Lower leg skin (tissue), 4 donors: Measurements from ENCODE around the gene FOXL3. TPM values are rescaled to one million over a fixed set of nuclear protein-coding genes. Genes with fewer than 3 reads are reported as not detected.

ENCODE experiments used
- DNase-seq, 2 donors: peaks; one replicate each; pipeline ENCODE4 v3.0.0-alpha.2; 2019; ENCODE audit warnings: low spot score in 2 of 2
- H3K4me3 ChIP-seq: fragments of 200-600 bp; sonication (generic); 2 replicates; pipeline ENCODE4 v1.5.1; 2017; ENCODE audit warnings: mild to moderate bottlenecking, low read depth; ENCODE audit not compliant: poor library complexity, severe bottlenecking
- CTCF ChIP-seq, 3 donors: fragments of 450-650 bp; IDR thresholded peaks; one replicate each; pipeline ENCODE4 v1.5.1; 2016; ENCODE audit warnings: antibody characterized with exemption in 3 of 3, mild to moderate bottlenecking in 3 of 3, moderate library complexity in 2 of 3
- POLR2A ChIP-seq, 2 donors: fragments of 450-650 bp; IDR thresholded peaks; one replicate each; pipeline ENCODE4 v1.6.1; 2016 to 2017; ENCODE audit warnings: antibody characterized with exemption in 2 of 2, mild to moderate bottlenecking in 1 of 2, moderate library complexity in 1 of 2
- WGBS, 2 donors: methylation state at CpG; one replicate each; pipeline ENCODE4 v1.1.5; 2018; 5-methylcytosine and 5-hydroxymethylcytosine counted together
- intact Hi-C: fragments of 100-400 bp; cut with DNase I; formaldehyde crosslinking; loops from one replicate; pipeline ENCODE4 v1.15.0; 2023; ENCODE audit warnings: low total_unique reads
- total RNA-seq, 4 donors: library from RNA; depleted of rRNA; stranded (reverse); fragments of >200 nt; gene quantifications; one replicate each; pipeline ENCODE4 v1.1.0, GENCODE V29; 2016

FOXL3 gene
- total RNA-seq, 4 donors from 2014 or later: not detected

- no peak overlapping the region for H3K4me3 ChIP-seq
- DNase-seq: no peak
- TF ChIP-seq CTCF (IDR thresholded peaks at IDR 0.05) (no peak), POLR2A (IDR thresholded peaks at IDR 0.05) (no peak)
- intact Hi-C loops: loop anchor here (10.0 kb wide), 1 partner anchor 547 kb away; the partner anchor contains the start of gene GET4
- 93 to 94% methylated on average over 23 to 27 of the region's 29 CpGs for WGBS, 2 donors
Observed at GRCh38 chr7:327233-327931, 37.4 kb downstream of the FOXL3 start.

- TF ChIP-seq POLR2A (IDR thresholded peaks at IDR 0.05): no peak
- TF ChIP-seq CTCF (IDR thresholded peaks at IDR 0.05): no peak
- 89 to 91% methylated on average over 22 of the region's 22 CpGs for WGBS, 2 donors
Observed at GRCh38 chr7:327991-328702, 38.2 kb downstream of the FOXL3 start.

GRCh38 chr7:329691-330281 is 39.8 kb downstream of the FOXL3 start:
- H3K4me3 ChIP-seq: no peak overlapping the region
- TF ChIP-seq POLR2A (IDR thresholded peaks at IDR 0.05) (no peak), CTCF (IDR thresholded peaks at IDR 0.05) (no peak)
- 82 to 85% methylated on average over 18 of the region's 18 CpGs for whole genome bisulfite sequencing, 2 donors
- DNase-seq: no peak
- intact Hi-C loops: loop anchor here (10.0 kb wide), 1 partner anchor 545 kb away; the partner anchor contains the start of gene GET4

More at GRCh38 chr7:327991-328702, 38.2 kb downstream of the FOXL3 start:
- intact Hi-C loops: loop anchor here (10.0 kb wide), 1 partner anchor 547 kb away; the partner anchor contains the start of gene GET4
- no peak overlapping the region for H3K4me3 ChIP-seq
- no peak for DNase-seq

- intact Hi-C loops: no loop called here
- no peak for TF ChIP-seq CTCF (IDR thresholded peaks at IDR 0.05)
- no peak for TF ChIP-seq POLR2A (IDR thresholded peaks at IDR 0.05)
- no peak for DNase-seq
- 79 to 83% methylated on average over 16 of the region's 16 CpGs for WGBS, 2 donors
- H3K4me3 ChIP-seq: no peak overlapping the region
Observed at GRCh38 chr7:330511-331230, 40.7 kb downstream of the FOXL3 start.

GRCh38 chr7:332020-332517 is 42.1 kb downstream of the FOXL3 start:
- DNase-seq: no peak
- no peak overlapping the region for H3K4me3 ChIP-seq
- WGBS, 2 donors: 56 to 66% methylated on average over 20 of the region's 23 CpGs
- TF ChIP-seq POLR2A (IDR thresholded peaks at IDR 0.05) (no peak), CTCF (IDR thresholded peaks at IDR 0.05) (no peak)
- intact Hi-C loops: no loop called here
